A549 (cell line): ENCODE data around the gene BICC1. TPM values are rescaled to one million over a fixed set of nuclear protein-coding genes. Genes with fewer than 3 reads are reported as not detected.

Experiments
- ATAC-seq, 2 experiments: fragments of 200-7000 bp in 1 of 2; fragments of >200 bp in 1 of 2; cut with Nextera tagmentation in 1 of 2; cut with Tn5 transposase in 1 of 2; 3 replicates each; pipeline versions ENCODE4 v1.8.0 to v1.9.1; 2018 to 2020; ENCODE audit warnings: mild to moderate bottlenecking in 1 of 2, moderate library complexity in 1 of 2
- CTCF ChIA-PET: fragments of 300-600 bp; sonication (Branson Sonifier 250); formaldehyde crosslinking; extraction: SDS; loops from one replicate; lab custom pipeline; 2021; ENCODE audit warnings: antibody characterized with exemption, inconsistent platforms; lab: Yijun Ruan, JAX
- POLR2A ChIA-PET: fragments of 350-600 bp; formaldehyde crosslinking; extraction: SDS; loops from one replicate; lab custom pipeline; 2021; ENCODE audit warnings: antibody characterized with exemption, inconsistent platforms; lab: Yijun Ruan, JAX
- DNase-seq, 2 experiments: peaks; one replicate each; pipeline versions ENCODE4 v3.0.0 to v3.0.0-alpha.2; 2011 to 2016; ENCODE audit warnings: low read depth in 1 of 2, low spot score in 1 of 2
- FAIRE-seq: peaks from 2 replicates; lab custom pipeline; 2011; peaks lifted over from hg19 to GRCh38; lab: Jason Lieb, UNC
- H3K27ac ChIP-seq, 2 experiments: fragments of >200 bp; sonication (Bioruptor Twin); formaldehyde crosslinking; 3 replicates each; pipeline ENCODE4 v1.5.1; 2016 to 2017
- H3K4me1 ChIP-seq: fragments of >200 bp; sonication (Bioruptor Twin); formaldehyde crosslinking; 3 replicates; pipeline ENCODE4 v1.6.1; 2016
- H3K4me2 ChIP-seq: fragments of >200 bp; sonication (Bioruptor Twin); formaldehyde crosslinking; 3 replicates; pipeline ENCODE4 v1.6.1; 2016
- H3K4me3 ChIP-seq: fragments of >200 bp; sonication (Bioruptor Twin); formaldehyde crosslinking; 3 replicates; pipeline ENCODE4 v1.5.1; 2016
- H3K9me3 ChIP-seq: fragments of >200 bp; sonication (Bioruptor Twin); formaldehyde crosslinking; 3 replicates; pipeline ENCODE4 v1.6.1; 2016
- BCL3 ChIP-seq: fragments of >200 bp; sonication (Bioruptor Twin); formaldehyde crosslinking; IDR thresholded peaks from 3 replicates; pipeline ENCODE4 v1.6.1; 2016
- CBX2 ChIP-seq: fragments of 200-600 bp; sonication (generic); IDR thresholded peaks from 2 replicates; pipeline ENCODE4 v1.6.1; 2016; ENCODE audit warnings: low read depth, mild to moderate bottlenecking, borderline replicate concordance
- CBX8 ChIP-seq: fragments of 200-600 bp; sonication (generic); IDR thresholded peaks from 2 replicates; pipeline ENCODE4 v1.6.1; 2016
- CHD2 ChIP-seq: fragments of 150-350 bp; IDR thresholded peaks from 2 replicates; pipeline ENCODE4 v1.6.1; 2014; ENCODE audit warnings: low read length; ENCODE audit not compliant: partially characterized antibody
- CHD4 ChIP-seq: fragments of 200-600 bp; sonication (generic); IDR thresholded peaks from 2 replicates; pipeline ENCODE4 v1.6.1; 2016; ENCODE audit warnings: antibody characterized with exemption, mild to moderate bottlenecking, borderline replicate concordance
- EHF ChIP-seq: fragments of 250-450 bp; sonication (Bioruptor Pico); IDR thresholded peaks from 2 replicates; pipeline ENCODE4 v1.5.0; 2020; ENCODE audit warnings: mild to moderate bottlenecking
- EP300 ChIP-seq, 2 experiments: fragments of >200 bp; sonication (Bioruptor Twin); formaldehyde crosslinking; IDR thresholded peaks; 2 replicates in 1 of 2; 3 replicates in 1 of 2; pipeline ENCODE4 v1.6.1; 2016 to 2017
- ESRRA ChIP-seq: fragments of 150-350 bp; IDR thresholded peaks from 2 replicates; pipeline ENCODE4 v1.6.1; 2014; ENCODE audit warnings: mild to moderate bottlenecking, low read length, borderline replicate concordance
- HDAC2 ChIP-seq: fragments of 200-600 bp; sonication (generic); IDR thresholded peaks from 2 replicates; pipeline ENCODE4 v1.6.1; 2016
- HEYL ChIP-seq: fragments of 250-450 bp; sonication (Bioruptor Pico); IDR thresholded peaks from 2 replicates; pipeline ENCODE4 v1.8.0; 2021; ENCODE audit warnings: mild to moderate bottlenecking, moderate library complexity
- HOXB5 ChIP-seq: fragments of 250-450 bp; sonication (Bioruptor Pico); IDR thresholded peaks from 2 replicates; pipeline ENCODE4 v1.5.0; 2020; ENCODE audit warnings: mild to moderate bottlenecking, moderate library complexity
- JUN ChIP-seq, 2 experiments: fragments of >200 bp; sonication (Bioruptor Twin); formaldehyde crosslinking; IDR thresholded peaks; 2 replicates in 1 of 2; 3 replicates in 1 of 2; pipeline ENCODE4 v1.6.1; 2016 to 2017
- MYC ChIP-seq: IDR thresholded peaks from 2 replicates; pipeline ENCODE4 v1.6.1; 2012; ENCODE audit warnings: mild to moderate bottlenecking, inconsistent platforms, low read length, improper control_type of control experiment, borderline replicate concordance
- PHF8 ChIP-seq: fragments of 200-600 bp; sonication (generic); IDR thresholded peaks from 2 replicates; pipeline ENCODE4 v1.6.1; 2016; ENCODE audit warnings: low read depth, mild to moderate bottlenecking, antibody characterized with exemption, moderate library complexity, borderline replicate concordance
- POLR2AphosphoS2 ChIP-seq: conservative IDR thresholded peaks from 2 replicates; pipeline ENCODE4 v1.6.1; 2012; ENCODE audit warnings: low read length, improper control_type of control experiment, inconsistent platforms
- RFX5 ChIP-seq: fragments of 450-650 bp; IDR thresholded peaks from 2 replicates; pipeline ENCODE4 v1.7.1; 2014; ENCODE audit warnings: antibody characterized with exemption, mild to moderate bottlenecking, moderate library complexity
- SMC3 ChIP-seq: fragments of >200 bp; sonication (Bioruptor Twin); formaldehyde crosslinking; IDR thresholded peaks from 3 replicates; pipeline ENCODE4 v1.6.1; 2018; ENCODE audit warnings: inconsistent platforms
- ZSCAN20 ChIP-seq: fragments of 250-450 bp; sonication (Bioruptor Pico); IDR thresholded peaks from 2 replicates; pipeline ENCODE4 v1.8.0; 2022; ENCODE audit warnings: mild to moderate bottlenecking, moderate library complexity
- WGBS: methylation state at CpG from one replicate; pipeline ENCODE4 v1.1.6; 2017; ENCODE audit errors: missing lambda C conversion rate; 5-methylcytosine and 5-hydroxymethylcytosine counted together
- polyA plus RNA-seq, 4 experiments: library from polyadenylated mRNA; depleted of rRNA in 3 of 4; stranded (reverse); fragments of >200 nt; fragmentation: RNase III in 1 of 4; extraction: RNeasy Plus Mini Kit Qiagen cat#74134 plus additional on column Dnase treatment in 1 of 4; gene quantifications; 2 replicates in 3 of 4; 3 replicates in 1 of 4; pipeline ENCODE4 v1.2.3, GENCODE V29; 2011 to 2017
- TF ChIP-seq, protein P1 (sequence below): IDR thresholded peaks from 2 replicates; pipeline ENCODE4 v1.6.1; 2012
- TF ChIP-seq, protein P2 (sequence below): fragments of 450-650 bp; IDR thresholded peaks from 2 replicates; pipeline ENCODE4 v1.6.1; 2014; ENCODE audit warnings: antibody characterized with exemption
- TF ChIP-seq, protein P3 (sequence below): fragments of >200 bp; sonication (Bioruptor Twin); formaldehyde crosslinking; IDR thresholded peaks from 3 replicates; pipeline ENCODE4 v1.5.1; 2016
- TF ChIP-seq, protein P4 (sequence below): fragments of 150-350 bp; IDR thresholded peaks from 2 replicates; pipeline ENCODE4 v1.6.1; 2014; ENCODE audit warnings: low read depth, mild to moderate bottlenecking, low read length

The BICC1 gene
- polyA plus RNA-seq, 2 of the 4 experiments (the other 2 are of a cell fraction), result 36.9 to 56.8 TPM

- ChIA-PET POLR2A (no interaction called here), CTCF (no interaction called here)
- Histone ChIP-seq H3K4me1 (peaks cover 5% of the 10 kb centered on the region; the same call in 1 of the 3 replicates), H3K9me3 (no peaks in the 10 kb centered on the region), H3K4me2 (no peak overlapping the region), H3K4me3 (no peak overlapping the region), H3K27ac (no peak overlapping the region)
- DNase-seq, result no peak
- ATAC-seq, result no peak
- FAIRE-seq, result no peak
- TF ChIP-seq, protein P1, sequence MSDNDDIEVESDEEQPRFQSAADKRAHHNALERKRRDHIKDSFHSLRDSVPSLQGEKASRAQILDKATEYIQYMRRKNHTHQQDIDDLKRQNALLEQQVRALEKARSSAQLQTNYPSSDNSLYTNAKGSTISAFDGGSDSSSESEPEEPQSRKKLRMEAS, result no peak
- TF ChIP-seq CHD4 (no peak), EP300 (IDR thresholded peaks at IDR 0.05) (no peak)
- WGBS, result 69% methylated on average over 3 of the region's 3 CpGs
Observed at GRCh38 chr10:58846856-58847255, 334.2 kb downstream of the BICC1 start.

DNA sequence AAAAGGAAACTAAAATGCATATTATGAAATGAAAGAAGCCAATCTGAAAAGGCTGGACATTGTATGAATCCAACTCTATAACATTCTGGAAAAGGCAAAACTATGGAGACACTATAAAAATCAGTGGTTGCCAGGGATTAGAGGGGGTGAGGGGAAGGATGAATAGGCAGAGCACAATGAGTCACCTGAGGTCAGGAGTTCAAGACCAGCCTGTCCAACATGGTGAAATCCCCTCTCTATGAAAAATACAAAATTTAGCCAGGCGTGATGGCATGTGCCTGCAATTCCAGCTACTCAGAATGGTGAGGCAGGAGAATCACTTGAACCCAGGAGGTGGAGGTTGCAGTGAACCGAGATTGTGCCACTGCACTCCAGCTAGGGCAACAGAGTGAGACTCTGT lies 338.9 kb downstream of the BICC1 start:
- peaks cover 20% of the 10 kb centered on the region for H3K4me1 ChIP-seq
- peak overlapping the region; percentile 32 to 53; a peak in 2 of 6 replicates for H3K27ac ChIP-seq
- CTCF ChIA-PET, result no interaction called here
- 90% methylated on average over 2 of the region's 2 CpGs for WGBS
- H3K9me3 ChIP-seq, result no peaks in the 10 kb centered on the region
- TF ChIP-seq HOXB5 (CRISPR knock-in tag) (no peak), SMC3 (no peak), CBX8 (no peak), ZSCAN20 (CRISPR knock-in tag) (no peak), HDAC2 (no peak), BCL3 (no peak)
- TF ChIP-seq, all 56 proteins: peak for 0
- ATAC-seq (no peak), DNase-seq (no peak), FAIRE-seq (no peak)
- POLR2A ChIA-PET, result no interaction called here
- H3K4me3 ChIP-seq, result no peak overlapping the region
- H3K4me2 ChIP-seq, result no peak overlapping the region; the same call in 2 of the 3 replicates

GRCh38 chr10:58853668-58854067 lies 341.0 kb downstream of the BICC1 start:
- CTCF ChIA-PET, result no interaction called here
- Histone ChIP-seq H3K4me1 (peaks cover 31% of the 10 kb centered on the region), H3K4me2 (no peak overlapping the region), H3K27ac (peak overlapping the region; percentile 89 to 91; a peak in 4 of 6 replicates), H3K9me3 (peaks cover 9% of the 10 kb centered on the region), H3K4me3 (no peak overlapping the region)
- FAIRE-seq (no peak), DNase-seq (no peak), ATAC-seq (no peak)
- WGBS, result 97% methylated on average over 2 of the region's 2 CpGs
- TF ChIP-seq PHF8, result no peak
- TF ChIP-seq CHD2, result no peak
- TF ChIP-seq RFX5, result no peak
- TF ChIP-seq EHF (CRISPR knock-in tag), result no peak
- TF ChIP-seq, protein P2, sequence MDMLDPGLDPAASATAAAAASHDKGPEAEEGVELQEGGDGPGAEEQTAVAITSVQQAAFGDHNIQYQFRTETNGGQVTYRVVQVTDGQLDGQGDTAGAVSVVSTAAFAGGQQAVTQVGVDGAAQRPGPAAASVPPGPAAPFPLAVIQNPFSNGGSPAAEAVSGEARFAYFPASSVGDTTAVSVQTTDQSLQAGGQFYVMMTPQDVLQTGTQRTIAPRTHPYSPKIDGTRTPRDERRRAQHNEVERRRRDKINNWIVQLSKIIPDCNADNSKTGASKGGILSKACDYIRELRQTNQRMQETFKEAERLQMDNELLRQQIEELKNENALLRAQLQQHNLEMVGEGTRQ, result no peak
- TF ChIP-seq, protein P3, sequence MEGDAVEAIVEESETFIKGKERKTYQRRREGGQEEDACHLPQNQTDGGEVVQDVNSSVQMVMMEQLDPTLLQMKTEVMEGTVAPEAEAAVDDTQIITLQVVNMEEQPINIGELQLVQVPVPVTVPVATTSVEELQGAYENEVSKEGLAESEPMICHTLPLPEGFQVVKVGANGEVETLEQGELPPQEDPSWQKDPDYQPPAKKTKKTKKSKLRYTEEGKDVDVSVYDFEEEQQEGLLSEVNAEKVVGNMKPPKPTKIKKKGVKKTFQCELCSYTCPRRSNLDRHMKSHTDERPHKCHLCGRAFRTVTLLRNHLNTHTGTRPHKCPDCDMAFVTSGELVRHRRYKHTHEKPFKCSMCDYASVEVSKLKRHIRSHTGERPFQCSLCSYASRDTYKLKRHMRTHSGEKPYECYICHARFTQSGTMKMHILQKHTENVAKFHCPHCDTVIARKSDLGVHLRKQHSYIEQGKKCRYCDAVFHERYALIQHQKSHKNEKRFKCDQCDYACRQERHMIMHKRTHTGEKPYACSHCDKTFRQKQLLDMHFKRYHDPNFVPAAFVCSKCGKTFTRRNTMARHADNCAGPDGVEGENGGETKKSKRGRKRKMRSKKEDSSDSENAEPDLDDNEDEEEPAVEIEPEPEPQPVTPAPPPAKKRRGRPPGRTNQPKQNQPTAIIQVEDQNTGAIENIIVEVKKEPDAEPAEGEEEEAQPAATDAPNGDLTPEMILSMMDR, result no peak
- TF ChIP-seq, protein P4, sequence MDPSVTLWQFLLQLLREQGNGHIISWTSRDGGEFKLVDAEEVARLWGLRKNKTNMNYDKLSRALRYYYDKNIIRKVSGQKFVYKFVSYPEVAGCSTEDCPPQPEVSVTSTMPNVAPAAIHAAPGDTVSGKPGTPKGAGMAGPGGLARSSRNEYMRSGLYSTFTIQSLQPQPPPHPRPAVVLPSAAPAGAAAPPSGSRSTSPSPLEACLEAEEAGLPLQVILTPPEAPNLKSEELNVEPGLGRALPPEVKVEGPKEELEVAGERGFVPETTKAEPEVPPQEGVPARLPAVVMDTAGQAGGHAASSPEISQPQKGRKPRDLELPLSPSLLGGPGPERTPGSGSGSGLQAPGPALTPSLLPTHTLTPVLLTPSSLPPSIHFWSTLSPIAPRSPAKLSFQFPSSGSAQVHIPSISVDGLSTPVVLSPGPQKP, result no peak
- TF ChIP-seq MYC, result no peak
- no peak for TF ChIP-seq CBX2
- no peak for TF ChIP-seq POLR2AphosphoS2
- no peak for TF ChIP-seq HEYL (CRISPR knock-in tag)
- TF ChIP-seq HOXB5 (CRISPR knock-in tag), result no peak
- TF ChIP-seq ESRRA, result no peak
- no peak for TF ChIP-seq JUN (IDR thresholded peaks at IDR 0.05)
- POLR2A ChIA-PET, result no interaction called here
